Keratinocyte (primary cell): ENCODE data around the gene CREM.

ENCODE experiments used
- CTCF ChIP-seq, 3 experiments: IDR thresholded peaks in 1 of 3; conservative IDR thresholded peaks in 1 of 3; optimal IDR thresholded peaks in 1 of 3; 2 replicates in 2 of 3; 3 replicates in 1 of 3; pipeline versions ENCODE3 to v1.5.1; 2011; ENCODE audit warnings: low read length in 3 of 3, mild to moderate bottlenecking in 3 of 3, moderate library complexity in 2 of 3, control low read depth in 1 of 3, inconsistent platforms in 1 of 3; ENCODE audit not compliant: insufficient read depth in 2 of 3; ENCODE audit errors: extremely low read depth in 1 of 3
- EZH2 ChIP-seq: IDR thresholded peaks from one replicate; pipeline ENCODE4 v1.6.1; 2012; ENCODE audit warnings: inconsistent platforms, mild to moderate bottlenecking, low read length, moderate library complexity

- peak in 2 of 3 experiments; percentile 68 to 85 for TF ChIP-seq CTCF (optimal IDR thresholded peaks at IDR 0.05 in 1 of 3, IDR thresholded peaks at IDR 0.05 in 1 of 3, conservative IDR thresholded peaks at IDR 0.05 in 1 of 3; ENCODE audit: extremely low read depth in 1 of 3, insufficient read depth in 2 of 3, low read length in 3 of 3)
- TF ChIP-seq EZH2: no peak
Measured at GRCh38 chr10:35126530-35127288, at the start of gene CREM.
